ENCODE results near the gene DPYSL5.

DPYSL5 gene

GRCh38 chr2:26859622-26860021 lies 11.7 kb downstream of the DPYSL5 start:
- Histone ChIP-seq H3K27ac (ENCODE audit: low read length) (no peak overlapping the region), H2AFZ (ENCODE audit: low read depth, low read length) (no peak overlapping the region), H3K27me3 (ENCODE audit: low read depth, low read length) (peaks cover 33% of the 10 kb centered on the region), H3K79me2 (ENCODE audit: low read length) (no peaks in the 10 kb centered on the region), H3K36me3 (replicated peaks; ENCODE audit: low read depth, low read length) (no peaks in the 10 kb centered on the region), H3K4me1 (ENCODE audit: low read length) (no peaks in the 10 kb centered on the region), H3K9ac (ENCODE audit: low read length) (no peak overlapping the region), H3K9me3 (ENCODE audit: insufficient read depth, low read length) (no peaks in the 10 kb centered on the region), H4K20me1 (ENCODE audit: insufficient read depth, low read length) (no peaks in the 10 kb centered on the region), H3K4me2 (ENCODE audit: low read length) (no peak overlapping the region), H3K4me3 (ENCODE audit: low read length) (no peak overlapping the region)
- TF ChIP-seq CTCF (IDR thresholded peaks at IDR 0.05; ENCODE audit: low read depth, low read length), result no peak
- TF ChIP-seq EZH2phosphoT487 (IDR thresholded peaks at IDR 0.05; ENCODE audit: low read depth), result no peak

GRCh38 chr2:26860211-26860850 lies 12.4 kb downstream of the DPYSL5 start:
- Histone ChIP-seq H3K4me3 (ENCODE audit: low read length) (no peak overlapping the region), H3K79me2 (ENCODE audit: low read length) (no peaks in the 10 kb centered on the region), H3K9ac (ENCODE audit: low read length) (no peak overlapping the region), H4K20me1 (ENCODE audit: insufficient read depth, low read length) (no peaks in the 10 kb centered on the region), H3K36me3 (replicated peaks; ENCODE audit: low read depth, low read length) (no peaks in the 10 kb centered on the region), H2AFZ (ENCODE audit: low read depth, low read length) (no peak overlapping the region), H3K27ac (ENCODE audit: low read length) (no peak overlapping the region), H3K9me3 (ENCODE audit: insufficient read depth, low read length) (no peaks in the 10 kb centered on the region), H3K4me1 (ENCODE audit: low read length) (no peaks in the 10 kb centered on the region), H3K4me2 (ENCODE audit: low read length) (no peak overlapping the region), H3K27me3 (ENCODE audit: low read depth, low read length) (peaks cover 33% of the 10 kb centered on the region)
- TF ChIP-seq EZH2phosphoT487 (IDR thresholded peaks at IDR 0.05; ENCODE audit: low read depth) (no peak), CTCF (IDR thresholded peaks at IDR 0.05; ENCODE audit: low read depth, low read length) (no peak)

GRCh38 chr2:26861610-26862224 lies 13.8 kb downstream of the DPYSL5 start:
- H3K4me2 ChIP-seq (ENCODE audit: low read length), result no peak overlapping the region
- no peaks in the 10 kb centered on the region for H3K9me3 ChIP-seq (ENCODE audit: insufficient read depth, low read length)
- no peak for TF ChIP-seq CTCF (IDR thresholded peaks at IDR 0.05; ENCODE audit: low read depth, low read length)
- TF ChIP-seq EZH2phosphoT487 (IDR thresholded peaks at IDR 0.05; ENCODE audit: low read depth), result no peak
- H3K36me3 ChIP-seq (replicated peaks; ENCODE audit: low read depth, low read length), result no peaks in the 10 kb centered on the region
- no peak overlapping the region for H3K27ac ChIP-seq (ENCODE audit: low read length)
- no peak overlapping the region for H3K4me3 ChIP-seq (ENCODE audit: low read length)
- H3K27me3 ChIP-seq (ENCODE audit: low read depth, low read length), result peaks cover 40% of the 10 kb centered on the region
- no peak overlapping the region for H3K9ac ChIP-seq (ENCODE audit: low read length)
- no peak overlapping the region for H2AFZ ChIP-seq (ENCODE audit: low read depth, low read length)
- no peaks in the 10 kb centered on the region for H3K4me1 ChIP-seq (ENCODE audit: low read length)
- H4K20me1 ChIP-seq (ENCODE audit: insufficient read depth, low read length), result no peaks in the 10 kb centered on the region
- H3K79me2 ChIP-seq (ENCODE audit: low read length), result no peaks in the 10 kb centered on the region

- no peak overlapping the region for H3K4me3 ChIP-seq (ENCODE audit: low read length)
- H3K9me3 ChIP-seq (ENCODE audit: insufficient read depth, low read length), result no peaks in the 10 kb centered on the region
- H4K20me1 ChIP-seq (ENCODE audit: insufficient read depth, low read length), result no peaks in the 10 kb centered on the region
- no peak overlapping the region for H3K4me2 ChIP-seq (ENCODE audit: low read length)
- no peak overlapping the region for H3K27ac ChIP-seq (ENCODE audit: low read length)
- TF ChIP-seq EZH2phosphoT487 (IDR thresholded peaks at IDR 0.05; ENCODE audit: low read depth), result no peak
- no peak for TF ChIP-seq CTCF (IDR thresholded peaks at IDR 0.05; ENCODE audit: low read depth, low read length)
- H3K36me3 ChIP-seq (replicated peaks; ENCODE audit: low read depth, low read length), result no peaks in the 10 kb centered on the region
- peaks cover 36% of the 10 kb centered on the region for H3K27me3 ChIP-seq (ENCODE audit: low read depth, low read length)
- no peaks in the 10 kb centered on the region for H3K79me2 ChIP-seq (ENCODE audit: low read length)
- no peak overlapping the region for H2AFZ ChIP-seq (ENCODE audit: low read depth, low read length)
- H3K4me1 ChIP-seq (ENCODE audit: low read length), result no peaks in the 10 kb centered on the region
- H3K9ac ChIP-seq (ENCODE audit: low read length), result no peak overlapping the region
These were observed 16.3 kb downstream of the DPYSL5 start for GRCh38 chr2:26864226-26864625.
